ENCODE results near the gene AP1S3.
"Not testable (repeated sequence)": the region's sequence is repeated elsewhere in the genome, so short reads cannot be mapped to it uniquely, and the experiment has no call there.

DNA sequence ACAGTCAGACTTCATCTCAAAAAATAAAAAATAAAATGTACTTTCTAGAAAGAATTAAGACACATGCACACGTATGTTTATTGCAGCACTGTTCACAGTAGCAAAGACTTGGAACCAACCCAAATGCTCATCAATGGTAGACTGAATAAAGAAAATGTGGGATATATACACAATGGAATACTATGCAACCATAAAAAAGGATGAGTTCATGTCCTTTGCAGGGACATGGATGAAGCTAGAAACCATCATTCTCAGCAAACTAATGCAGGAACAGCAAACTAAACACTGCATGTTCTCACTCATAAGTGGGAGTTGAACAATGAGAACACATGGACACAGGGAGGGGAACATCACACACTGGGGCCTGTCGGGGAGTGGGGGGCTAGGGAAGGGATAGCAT lies 35.4 kb upstream of the AP1S3 start:
- TF ChIP-seq, protein P1, sequence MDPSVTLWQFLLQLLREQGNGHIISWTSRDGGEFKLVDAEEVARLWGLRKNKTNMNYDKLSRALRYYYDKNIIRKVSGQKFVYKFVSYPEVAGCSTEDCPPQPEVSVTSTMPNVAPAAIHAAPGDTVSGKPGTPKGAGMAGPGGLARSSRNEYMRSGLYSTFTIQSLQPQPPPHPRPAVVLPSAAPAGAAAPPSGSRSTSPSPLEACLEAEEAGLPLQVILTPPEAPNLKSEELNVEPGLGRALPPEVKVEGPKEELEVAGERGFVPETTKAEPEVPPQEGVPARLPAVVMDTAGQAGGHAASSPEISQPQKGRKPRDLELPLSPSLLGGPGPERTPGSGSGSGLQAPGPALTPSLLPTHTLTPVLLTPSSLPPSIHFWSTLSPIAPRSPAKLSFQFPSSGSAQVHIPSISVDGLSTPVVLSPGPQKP (IDR thresholded peaks at IDR 0.05; ENCODE audit: low read depth, low read length) = not testable (repeated sequence)
- TF ChIP-seq, protein P2, sequence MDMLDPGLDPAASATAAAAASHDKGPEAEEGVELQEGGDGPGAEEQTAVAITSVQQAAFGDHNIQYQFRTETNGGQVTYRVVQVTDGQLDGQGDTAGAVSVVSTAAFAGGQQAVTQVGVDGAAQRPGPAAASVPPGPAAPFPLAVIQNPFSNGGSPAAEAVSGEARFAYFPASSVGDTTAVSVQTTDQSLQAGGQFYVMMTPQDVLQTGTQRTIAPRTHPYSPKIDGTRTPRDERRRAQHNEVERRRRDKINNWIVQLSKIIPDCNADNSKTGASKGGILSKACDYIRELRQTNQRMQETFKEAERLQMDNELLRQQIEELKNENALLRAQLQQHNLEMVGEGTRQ (IDR thresholded peaks at IDR 0.05) = not testable (repeated sequence)
- TF ChIP-seq, protein P3, sequence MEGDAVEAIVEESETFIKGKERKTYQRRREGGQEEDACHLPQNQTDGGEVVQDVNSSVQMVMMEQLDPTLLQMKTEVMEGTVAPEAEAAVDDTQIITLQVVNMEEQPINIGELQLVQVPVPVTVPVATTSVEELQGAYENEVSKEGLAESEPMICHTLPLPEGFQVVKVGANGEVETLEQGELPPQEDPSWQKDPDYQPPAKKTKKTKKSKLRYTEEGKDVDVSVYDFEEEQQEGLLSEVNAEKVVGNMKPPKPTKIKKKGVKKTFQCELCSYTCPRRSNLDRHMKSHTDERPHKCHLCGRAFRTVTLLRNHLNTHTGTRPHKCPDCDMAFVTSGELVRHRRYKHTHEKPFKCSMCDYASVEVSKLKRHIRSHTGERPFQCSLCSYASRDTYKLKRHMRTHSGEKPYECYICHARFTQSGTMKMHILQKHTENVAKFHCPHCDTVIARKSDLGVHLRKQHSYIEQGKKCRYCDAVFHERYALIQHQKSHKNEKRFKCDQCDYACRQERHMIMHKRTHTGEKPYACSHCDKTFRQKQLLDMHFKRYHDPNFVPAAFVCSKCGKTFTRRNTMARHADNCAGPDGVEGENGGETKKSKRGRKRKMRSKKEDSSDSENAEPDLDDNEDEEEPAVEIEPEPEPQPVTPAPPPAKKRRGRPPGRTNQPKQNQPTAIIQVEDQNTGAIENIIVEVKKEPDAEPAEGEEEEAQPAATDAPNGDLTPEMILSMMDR (IDR thresholded peaks at IDR 0.05) = not testable (repeated sequence)
- not testable (repeated sequence) for TF ChIP-seq RAD21 (conservative IDR thresholded peaks at IDR 0.05 in 1 of 2, IDR thresholded peaks at IDR 0.05 in 1 of 2); JUN (IDR thresholded peaks at IDR 0.05); CEBPB (IDR thresholded peaks at IDR 0.05); CBX2 (IDR thresholded peaks at IDR 0.05; ENCODE audit: borderline replicate concordance, low read depth); MAFK (IDR thresholded peaks at IDR 0.05; ENCODE audit: partially characterized antibody); KDM1A (IDR thresholded peaks at IDR 0.05; ENCODE audit: low read depth); RCOR1 (IDR thresholded peaks at IDR 0.05; ENCODE audit: low read depth, low read length)
- TF ChIP-seq, protein P4, sequence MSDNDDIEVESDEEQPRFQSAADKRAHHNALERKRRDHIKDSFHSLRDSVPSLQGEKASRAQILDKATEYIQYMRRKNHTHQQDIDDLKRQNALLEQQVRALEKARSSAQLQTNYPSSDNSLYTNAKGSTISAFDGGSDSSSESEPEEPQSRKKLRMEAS (IDR thresholded peaks at IDR 0.05) = not testable (repeated sequence)
- TF ChIP-seq, protein P5, sequence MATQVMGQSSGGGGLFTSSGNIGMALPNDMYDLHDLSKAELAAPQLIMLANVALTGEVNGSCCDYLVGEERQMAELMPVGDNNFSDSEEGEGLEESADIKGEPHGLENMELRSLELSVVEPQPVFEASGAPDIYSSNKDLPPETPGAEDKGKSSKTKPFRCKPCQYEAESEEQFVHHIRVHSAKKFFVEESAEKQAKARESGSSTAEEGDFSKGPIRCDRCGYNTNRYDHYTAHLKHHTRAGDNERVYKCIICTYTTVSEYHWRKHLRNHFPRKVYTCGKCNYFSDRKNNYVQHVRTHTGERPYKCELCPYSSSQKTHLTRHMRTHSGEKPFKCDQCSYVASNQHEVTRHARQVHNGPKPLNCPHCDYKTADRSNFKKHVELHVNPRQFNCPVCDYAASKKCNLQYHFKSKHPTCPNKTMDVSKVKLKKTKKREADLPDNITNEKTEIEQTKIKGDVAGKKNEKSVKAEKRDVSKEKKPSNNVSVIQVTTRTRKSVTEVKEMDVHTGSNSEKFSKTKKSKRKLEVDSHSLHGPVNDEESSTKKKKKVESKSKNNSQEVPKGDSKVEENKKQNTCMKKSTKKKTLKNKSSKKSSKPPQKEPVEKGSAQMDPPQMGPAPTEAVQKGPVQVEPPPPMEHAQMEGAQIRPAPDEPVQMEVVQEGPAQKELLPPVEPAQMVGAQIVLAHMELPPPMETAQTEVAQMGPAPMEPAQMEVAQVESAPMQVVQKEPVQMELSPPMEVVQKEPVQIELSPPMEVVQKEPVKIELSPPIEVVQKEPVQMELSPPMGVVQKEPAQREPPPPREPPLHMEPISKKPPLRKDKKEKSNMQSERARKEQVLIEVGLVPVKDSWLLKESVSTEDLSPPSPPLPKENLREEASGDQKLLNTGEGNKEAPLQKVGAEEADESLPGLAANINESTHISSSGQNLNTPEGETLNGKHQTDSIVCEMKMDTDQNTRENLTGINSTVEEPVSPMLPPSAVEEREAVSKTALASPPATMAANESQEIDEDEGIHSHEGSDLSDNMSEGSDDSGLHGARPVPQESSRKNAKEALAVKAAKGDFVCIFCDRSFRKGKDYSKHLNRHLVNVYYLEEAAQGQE (IDR thresholded peaks at IDR 0.05) = not testable (repeated sequence)
